Endothelial cell of umbilical vein (primary cell): ENCODE results near the gene C6orf89. TPM values are rescaled to one million over a fixed set of nuclear protein-coding genes. Genes with fewer than 3 reads are reported as not detected.

Experiments
- BruUV-seq: library from RNA; stranded (reverse); fragments of 400-500 nt; replicated peaks from 2 replicates; lab custom pipeline; 2021; lab: Mats Ljungman, UMichigan
- CTCF ChIA-PET: fragments of 300-600, 350-600 bp; sonication (Branson Sonifier 250); formaldehyde crosslinking; loops from one replicate; lab custom pipeline; 2021; ENCODE audit warnings: antibody characterized with exemption, inconsistent platforms; lab: Charles Lee
- POLR2A ChIA-PET: fragments of 300-600, 350-600 bp; sonication (Branson Sonifier 250); formaldehyde crosslinking; loops from one replicate; lab custom pipeline; 2021; ENCODE audit warnings: antibody characterized with exemption, inconsistent platforms; lab: Charles Lee
- DNase-seq: peaks from one replicate; pipeline ENCODE4 v3.0.0-alpha.2; 2011; ENCODE audit warnings: low read depth, low spot score
- FAIRE-seq: peaks from 2 replicates; lab custom pipeline; 2011; peaks lifted over from hg19 to GRCh38; lab: Jason Lieb, UNC
- H2AFZ ChIP-seq: 2 replicates; pipeline ENCODE4 v1.6.0; 2012; ENCODE audit warnings: low read depth, low read length, control low read depth, inconsistent platforms
- H3K27ac ChIP-seq: 2 replicates; pipeline ENCODE4 v1.5.1; 2011; ENCODE audit warnings: low read depth, mild to moderate bottlenecking, control low read depth, low read length, moderate library complexity; ENCODE audit not compliant: insufficient read depth
- H3K27me3 ChIP-seq, 2 experiments: 2 replicates each; pipeline versions ENCODE4 v1.6.0 to v1.6.1; 2011; ENCODE audit warnings: low read length in 2 of 2, mixed read lengths in 1 of 2; ENCODE audit not compliant: control insufficient read depth in 2 of 2, insufficient read depth in 2 of 2
- H3K36me3 ChIP-seq, 2 experiments: 2 replicates in 1 of 2; 3 replicates in 1 of 2; pipeline ENCODE4 v1.5.1; 2011; ENCODE audit warnings: low read length in 2 of 2, mild to moderate bottlenecking in 1 of 2, moderate library complexity in 1 of 2; ENCODE audit not compliant: control insufficient read depth in 2 of 2, insufficient read depth in 2 of 2; ENCODE audit errors: extremely low read depth in 1 of 2
- H3K4me1 ChIP-seq: 3 replicates; pipeline ENCODE4 v1.5.1; 2011; ENCODE audit warnings: mild to moderate bottlenecking, low read length; ENCODE audit not compliant: control insufficient read depth, insufficient read depth; ENCODE audit errors: extremely low read depth
- H3K4me2 ChIP-seq: 2 replicates; pipeline ENCODE4 v1.6.1; 2011; ENCODE audit warnings: low read length, control low read depth, mixed read lengths; ENCODE audit not compliant: insufficient read depth
- H3K4me3 ChIP-seq, 3 experiments: fragments of 200-600 bp in 1 of 3; sonication (generic), shearing (Covaris generic) in 1 of 3; replicated peaks in 1 of 3; 2 replicates each; pipeline ENCODE4 v1.5.1; 2011 to 2016; ENCODE audit warnings: control low read depth in 3 of 3, low read length in 3 of 3, mild to moderate bottlenecking in 2 of 3, inconsistent platforms in 1 of 3, low read depth in 1 of 3, moderate library complexity in 1 of 3; ENCODE audit not compliant: insufficient read depth in 1 of 3
- H3K79me2 ChIP-seq: 2 replicates; pipeline ENCODE4 v1.6.0; 2012; ENCODE audit warnings: low read length, inconsistent platforms; ENCODE audit not compliant: control insufficient read depth, insufficient read depth
- H3K9ac ChIP-seq: replicated peaks from 2 replicates; pipeline ENCODE3; 2011; ENCODE audit warnings: low read length, control low read depth; ENCODE audit not compliant: insufficient read depth; ENCODE audit errors: extremely low read depth
- H3K9me1 ChIP-seq: replicated peaks from 3 replicates; pipeline ENCODE4 v1.6.0; 2011; ENCODE audit warnings: mild to moderate bottlenecking, low read length; ENCODE audit not compliant: control insufficient read depth, insufficient read depth; ENCODE audit errors: extremely low read depth
- H3K9me3 ChIP-seq: replicated peaks from 2 replicates; pipeline ENCODE4 v1.5.1; 2012; ENCODE audit warnings: low read length, inconsistent platforms; ENCODE audit not compliant: control insufficient read depth, insufficient read depth
- H4K20me1 ChIP-seq: replicated peaks from 2 replicates; pipeline ENCODE3; 2011; ENCODE audit warnings: mild to moderate bottlenecking, low read length; ENCODE audit not compliant: control insufficient read depth, insufficient read depth; ENCODE audit errors: extremely low read depth
- CTCF ChIP-seq, 2 donors: IDR thresholded peaks; 1 replicate in 1 of 2; 2 replicates in 1 of 2; pipeline ENCODE4 v1.5.1; 2011; ENCODE audit warnings: low read length in 2 of 2, mild to moderate bottlenecking in 2 of 2, moderate library complexity in 2 of 2, control low read depth in 1 of 2, inconsistent platforms in 1 of 2, low read depth in 1 of 2; ENCODE audit not compliant: insufficient read depth in 1 of 2; ENCODE audit errors: extremely low read depth in 1 of 2
- EZH2 ChIP-seq: IDR thresholded peaks from 2 replicates; pipeline ENCODE4 v1.6.1; 2012; ENCODE audit warnings: borderline replicate concordance, low read depth, mild to moderate bottlenecking, moderate library complexity, low read length, inconsistent platforms; ENCODE audit not compliant: severe bottlenecking
- FOS ChIP-seq: IDR thresholded peaks from 2 replicates; pipeline ENCODE4 v1.6.1; 2011; ENCODE audit warnings: mild to moderate bottlenecking, low read length, moderate library complexity, borderline replicate concordance; ENCODE audit not compliant: insufficient read depth
- GATA2 ChIP-seq: IDR thresholded peaks from 2 replicates; pipeline ENCODE4 v1.7.0; 2011; ENCODE audit warnings: low read depth, mild to moderate bottlenecking, moderate library complexity, mixed read lengths, low read length; ENCODE audit not compliant: insufficient read length, insufficient read depth
- JUN ChIP-seq: IDR thresholded peaks from 2 replicates; pipeline ENCODE4 v1.6.1; 2011; ENCODE audit warnings: borderline replicate concordance, low read depth; ENCODE audit not compliant: insufficient read length, insufficient read depth
- MYC ChIP-seq: IDR thresholded peaks from one replicate; pipeline ENCODE4 v1.6.1; 2011; ENCODE audit warnings: mild to moderate bottlenecking, low read depth, low read length
- POLR2A ChIP-seq: IDR thresholded peaks from 2 replicates; pipeline ENCODE4 v1.6.1; 2012; ENCODE audit warnings: low read depth, mild to moderate bottlenecking, control low read depth, low read length
- POLR2AphosphoS5 ChIP-seq: IDR thresholded peaks from 2 replicates; pipeline ENCODE4 v1.6.1; 2012; ENCODE audit warnings: low read depth, mild to moderate bottlenecking, control low read depth, low read length, moderate library complexity; ENCODE audit not compliant: insufficient read depth
- dilution Hi-C: fragments of 300-500 bp; cut with MboI; formaldehyde crosslinking; loops from one replicate; pipeline ENCODE4 v1.15.0; 2019; ENCODE audit warnings: low sequenced_read_pairs; ENCODE audit not compliant: extremely low pct_ligation_motif_present
- intact Hi-C: fragments of 100-400 bp; cut with micrococcal nuclease; formaldehyde crosslinking; loops from one replicate; pipeline ENCODE4 v1.10.0; 2022
- polyA plus RNA-seq, 4 experiments: library from polyadenylated mRNA; depleted of rRNA in 3 of 4; stranded (reverse) in 3 of 4; unstranded in 1 of 4; fragments of >200 nt; gene quantifications; 2 replicates each; pipeline versions ENCODE4 v1.2.1 to v1.2.3, GENCODE V29; 2011 to 2012; ENCODE audit warnings: missing spikeins in 1 of 4
- total RNA-seq: library from RNA; stranded (reverse); gene quantifications from 2 replicates; pipeline ENCODE4 v1.2.3, GENCODE V29; 2021
- TF ChIP-seq, protein P1 (sequence below): IDR thresholded peaks from 2 replicates; pipeline ENCODE4 v1.6.1; 2011; ENCODE audit not compliant: insufficient read depth, insufficient read length

The C6orf89 gene
- total and polyA plus RNA-seq, 2 donors (not counting 3 experiments of a cell fraction or from before 2014, with no cell fraction given): 18.2 to 34.0 TPM

DNA sequence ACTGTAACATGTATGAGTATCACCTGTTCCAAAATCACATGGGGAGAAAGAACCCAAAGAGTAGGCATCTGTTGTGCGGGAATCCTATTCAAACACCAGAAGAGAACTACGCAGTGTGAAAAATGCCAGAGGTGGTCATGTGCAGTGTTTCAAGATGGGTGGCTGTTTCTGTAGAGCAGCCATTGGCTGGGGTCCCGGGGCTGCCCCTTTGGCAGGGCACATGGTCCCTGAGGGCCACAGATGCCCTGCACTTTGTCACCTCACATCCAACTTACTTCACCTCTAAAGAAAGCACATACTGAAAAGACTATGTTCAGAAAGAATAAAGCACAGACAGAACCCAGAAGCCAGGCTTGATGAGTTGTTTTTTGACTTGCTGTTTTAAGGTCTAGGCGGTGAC lies 87.9 kb downstream of the C6orf89 start:
- H3K9ac ChIP-seq: no peak overlapping the region
- peaks cover 8% of the 10 kb centered on the region for H3K79me2 ChIP-seq
- no peak for DNase-seq
- CTCF ChIA-PET: no interaction called here
- H4K20me1 ChIP-seq: no peaks in the 10 kb centered on the region
- POLR2A ChIA-PET: no interaction called here
- no peaks in the 10 kb centered on the region for H3K9me3 ChIP-seq
- H3K4me1 ChIP-seq: no peaks in the 10 kb centered on the region
- FAIRE-seq: no peak
- no peaks in the 10 kb centered on the region for H3K27me3 ChIP-seq
- no peak overlapping the region for H3K4me3 ChIP-seq
- H3K4me2 ChIP-seq: no peak overlapping the region
- H2AFZ ChIP-seq: no peak overlapping the region
- no peak for TF ChIP-seq POLR2A
- no peak for TF ChIP-seq GATA2
- TF ChIP-seq, protein P1, sequence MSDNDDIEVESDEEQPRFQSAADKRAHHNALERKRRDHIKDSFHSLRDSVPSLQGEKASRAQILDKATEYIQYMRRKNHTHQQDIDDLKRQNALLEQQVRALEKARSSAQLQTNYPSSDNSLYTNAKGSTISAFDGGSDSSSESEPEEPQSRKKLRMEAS: no peak
- no peak for TF ChIP-seq CTCF (IDR thresholded peaks at IDR 0.05; ENCODE audit: extremely low read depth in 1 of 2, insufficient read depth in 1 of 2, low read depth in 1 of 2, low read length in 2 of 2)
- no peak for TF ChIP-seq MYC
- TF ChIP-seq JUN: no peak
- TF ChIP-seq POLR2AphosphoS5: no peak
- no peak for TF ChIP-seq EZH2
- no peak for TF ChIP-seq FOS
- H3K27ac ChIP-seq: no peak overlapping the region
- no TSS peak for BruUV-seq
- no peaks in the 10 kb centered on the region for H3K9me1 ChIP-seq
- H3K36me3 ChIP-seq: peaks cover 46 to 91% of the 10 kb centered on the region in 2 experiments
- intact Hi-C loops: no loop called here
- dilution Hi-C loops: no loop called here
